ENCODE results near the gene LRP1-AS. TPM values are rescaled to one million over a fixed set of nuclear protein-coding genes. Genes with fewer than 3 reads are reported as not detected.

The LRP1-AS gene
- total RNA-seq (not detected), polyA plus RNA-seq (not detected)

- H3K4me1 ChIP-seq (ENCODE audit: insufficient read depth): peaks cover 3% of the 10 kb centered on the region
- H3K36me3 ChIP-seq (ENCODE audit: insufficient read depth): no peaks in the 10 kb centered on the region
- DNase-seq (ENCODE audit: extremely low spot score): no peak
- H3K27ac ChIP-seq (ENCODE audit: low read depth): peak within 1 kb of the TSS; percentile 44
- H3K4me3 ChIP-seq (ENCODE audit: low read depth, low read length): no peak within 1 kb of the TSS
- 40% methylated on average over 8 of the region's 8 CpGs for WGBS
Measured at GRCh38 chr12:57146961-57147944, at the start of gene LRP1-AS. Gene LRP1-AS (minus strand): TSS chr12:57147619.

GRCh38 chr12:57196956-57197355 is 49.5 kb upstream of the LRP1-AS start:
- Histone ChIP-seq H3K4me1 (ENCODE audit: insufficient read depth) (no peaks in the 10 kb centered on the region), H3K36me3 (ENCODE audit: insufficient read depth) (peaks cover 9% of the 10 kb centered on the region), H3K4me3 (ENCODE audit: low read depth, low read length) (no peak overlapping the region), H3K27ac (ENCODE audit: low read depth) (no peak overlapping the region)
- 90% methylated on average over 22 of the region's 22 CpGs for WGBS
- DNase-seq (ENCODE audit: extremely low spot score): no peak

- Histone ChIP-seq H3K4me3 (ENCODE audit: low read depth, low read length) (no peak overlapping the region), H3K27ac (ENCODE audit: low read depth) (no peak overlapping the region), H3K36me3 (ENCODE audit: insufficient read depth) (peaks cover 9% of the 10 kb centered on the region), H3K4me1 (ENCODE audit: insufficient read depth) (no peaks in the 10 kb centered on the region)
- DNase-seq (ENCODE audit: extremely low spot score): no peak
- WGBS: 61% methylated on average over 4 of the region's 4 CpGs
Measured at GRCh38 chr12:57196439-57196838, 49.0 kb upstream of the LRP1-AS start.

- no peak for DNase-seq (ENCODE audit: extremely low spot score)
- 80% methylated on average over 34 of the region's 34 CpGs for WGBS
- Histone ChIP-seq H3K4me1 (ENCODE audit: insufficient read depth) (no peaks in the 10 kb centered on the region), H3K27ac (ENCODE audit: low read depth) (no peak overlapping the region), H3K36me3 (ENCODE audit: insufficient read depth) (peaks cover 9% of the 10 kb centered on the region), H3K4me3 (ENCODE audit: low read depth, low read length) (no peak overlapping the region)
Measured at GRCh38 chr12:57195611-57196371, 48.4 kb upstream of the LRP1-AS start.

- WGBS: 89% methylated on average over 19 of the region's 19 CpGs
- peaks cover 9% of the 10 kb centered on the region for H3K36me3 ChIP-seq (ENCODE audit: insufficient read depth)
- H3K4me1 ChIP-seq (ENCODE audit: insufficient read depth): no peaks in the 10 kb centered on the region
- no peak overlapping the region for H3K27ac ChIP-seq (ENCODE audit: low read depth)
- H3K4me3 ChIP-seq (ENCODE audit: low read depth, low read length): no peak overlapping the region
- DNase-seq (ENCODE audit: extremely low spot score): no peak
Measured at GRCh38 chr12:57195186-57195585, 47.8 kb upstream of the LRP1-AS start.

- no peaks in the 10 kb centered on the region for H3K4me1 ChIP-seq (ENCODE audit: insufficient read depth)
- 90% methylated on average over 18 of the region's 18 CpGs for WGBS
- peaks cover 9% of the 10 kb centered on the region for H3K36me3 ChIP-seq (ENCODE audit: insufficient read depth)
- no peak overlapping the region for H3K27ac ChIP-seq (ENCODE audit: low read depth)
- DNase-seq (ENCODE audit: extremely low spot score): no peak
- no peak overlapping the region for H3K4me3 ChIP-seq (ENCODE audit: low read depth, low read length)
Measured at GRCh38 chr12:57194253-57194652, 46.8 kb upstream of the LRP1-AS start.

- Histone ChIP-seq H3K36me3 (ENCODE audit: insufficient read depth) (peaks cover 9% of the 10 kb centered on the region), H3K4me1 (ENCODE audit: insufficient read depth) (no peaks in the 10 kb centered on the region), H3K27ac (ENCODE audit: low read depth) (no peak overlapping the region), H3K4me3 (ENCODE audit: low read depth, low read length) (no peak overlapping the region)
- WGBS: 89% methylated on average over 19 of the region's 19 CpGs
- DNase-seq (ENCODE audit: extremely low spot score): no peak
Measured at GRCh38 chr12:57193706-57194245, 46.4 kb upstream of the LRP1-AS start.

- Histone ChIP-seq H3K27ac (ENCODE audit: low read depth) (no peak overlapping the region), H3K36me3 (ENCODE audit: insufficient read depth) (peaks cover 7% of the 10 kb centered on the region), H3K4me3 (ENCODE audit: low read depth, low read length) (no peak overlapping the region), H3K4me1 (ENCODE audit: insufficient read depth) (no peaks in the 10 kb centered on the region)
- no peak for DNase-seq (ENCODE audit: extremely low spot score)
- WGBS: 84% methylated on average over 16 of the region's 16 CpGs
Measured at GRCh38 chr12:57192920-57193319, 45.5 kb upstream of the LRP1-AS start.

- no peak overlapping the region for H3K27ac ChIP-seq (ENCODE audit: low read depth)
- peaks cover 7% of the 10 kb centered on the region for H3K36me3 ChIP-seq (ENCODE audit: insufficient read depth)
Measured at GRCh38 chr12:57191410-57191809, 44.0 kb upstream of the LRP1-AS start.

GRCh38 chr12:57190821-57191220 is 43.4 kb upstream of the LRP1-AS start:
- no peak for DNase-seq (ENCODE audit: extremely low spot score)
- WGBS: 93% methylated on average over 23 of the region's 23 CpGs

More at GRCh38 chr12:57191410-57191809, 44.0 kb upstream of the LRP1-AS start:
- WGBS: 78% methylated on average over 11 of the region's 11 CpGs
- no peak for DNase-seq (ENCODE audit: extremely low spot score)
- no peaks in the 10 kb centered on the region for H3K4me1 ChIP-seq (ENCODE audit: insufficient read depth)
- no peak overlapping the region for H3K4me3 ChIP-seq (ENCODE audit: low read depth, low read length)

GRCh38 chr12:57190037-57190436 is 42.6 kb upstream of the LRP1-AS start:
- WGBS: 69% methylated on average over 6 of the region's 6 CpGs
- Histone ChIP-seq H3K4me1 (ENCODE audit: insufficient read depth) (no peaks in the 10 kb centered on the region), H3K36me3 (ENCODE audit: insufficient read depth) (peaks cover 5% of the 10 kb centered on the region), H3K4me3 (ENCODE audit: low read depth, low read length) (no peak overlapping the region), H3K27ac (ENCODE audit: low read depth) (no peak overlapping the region)
- no peak for DNase-seq (ENCODE audit: extremely low spot score)

More at GRCh38 chr12:57190821-57191220, 43.4 kb upstream of the LRP1-AS start:
- Histone ChIP-seq H3K36me3 (ENCODE audit: insufficient read depth) (peaks cover 5% of the 10 kb centered on the region), H3K4me3 (ENCODE audit: low read depth, low read length) (no peak overlapping the region), H3K4me1 (ENCODE audit: insufficient read depth) (no peaks in the 10 kb centered on the region), H3K27ac (ENCODE audit: low read depth) (no peak overlapping the region)

GRCh38 chr12:57188090-57188425 is 40.6 kb upstream of the LRP1-AS start:
- Histone ChIP-seq H3K4me1 (ENCODE audit: insufficient read depth) (no peaks in the 10 kb centered on the region), H3K27ac (ENCODE audit: low read depth) (no peak overlapping the region), H3K4me3 (ENCODE audit: low read depth, low read length) (no peak overlapping the region), H3K36me3 (ENCODE audit: insufficient read depth) (peaks cover 7% of the 10 kb centered on the region)
- no peak for DNase-seq (ENCODE audit: extremely low spot score)
- 78% methylated on average over 8 of the region's 8 CpGs for WGBS

GRCh38 chr12:57187222-57188089 is 40.0 kb upstream of the LRP1-AS start:
- WGBS: 66% methylated on average over 21 of the region's 21 CpGs
- Histone ChIP-seq H3K4me3 (ENCODE audit: low read depth, low read length) (no peak overlapping the region), H3K4me1 (ENCODE audit: insufficient read depth) (no peaks in the 10 kb centered on the region), H3K27ac (ENCODE audit: low read depth) (no peak overlapping the region), H3K36me3 (ENCODE audit: insufficient read depth) (peaks cover 7% of the 10 kb centered on the region)
- DNase-seq (ENCODE audit: extremely low spot score): no peak
